ENCODE measurements around the gene ARHGAP33. TPM values are rescaled to one million over a fixed set of nuclear protein-coding genes. Genes with fewer than 3 reads are reported as not detected.

The ARHGAP33 gene
- total RNA-seq, 1 donor = 7.4 TPM

GRCh38 chr19:35796645-35797542 lies 21.5 kb downstream of the ARHGAP33 start:
- no peak for DNase-seq (ENCODE audit: low read depth)
- no peak overlapping the region for H3K4me3 ChIP-seq (ENCODE audit: low read depth, low read length)
- TF ChIP-seq CTCF (IDR thresholded peaks at IDR 0.05; ENCODE audit: insufficient read depth, low read length) = no peak

- no peak for DNase-seq (ENCODE audit: low read depth)
- no peak for TF ChIP-seq CTCF (IDR thresholded peaks at IDR 0.05; ENCODE audit: insufficient read depth, low read length)
- no peak overlapping the region for H3K4me3 ChIP-seq (ENCODE audit: low read depth, low read length)
These were observed 22.3 kb downstream of the ARHGAP33 start for GRCh38 chr19:35797663-35798062.

GRCh38 chr19:35801828-35802227 lies 26.5 kb downstream of the ARHGAP33 start:
- TF ChIP-seq CTCF (IDR thresholded peaks at IDR 0.05; ENCODE audit: insufficient read depth, low read length) = no peak
- no peak overlapping the region for H3K4me3 ChIP-seq (ENCODE audit: low read depth, low read length)
- DNase-seq (ENCODE audit: low read depth) = no peak

- H3K4me3 ChIP-seq (ENCODE audit: low read depth, low read length) = no peak overlapping the region
- TF ChIP-seq CTCF (IDR thresholded peaks at IDR 0.05; ENCODE audit: insufficient read depth, low read length) = no peak
- no peak for DNase-seq (ENCODE audit: low read depth)
These were observed 30.2 kb downstream of the ARHGAP33 start for GRCh38 chr19:35805526-35806102.

- no peak overlapping the region for H3K4me3 ChIP-seq (ENCODE audit: low read depth, low read length)
- TF ChIP-seq CTCF (IDR thresholded peaks at IDR 0.05; ENCODE audit: insufficient read depth, low read length) = no peak
- DNase-seq (ENCODE audit: low read depth) = no peak
These were observed 31.2 kb downstream of the ARHGAP33 start for GRCh38 chr19:35806597-35806996.

GRCh38 chr19:35807633-35808032 lies 32.3 kb downstream of the ARHGAP33 start:
- no peak overlapping the region for H3K4me3 ChIP-seq (ENCODE audit: low read depth, low read length)
- TF ChIP-seq CTCF (IDR thresholded peaks at IDR 0.05; ENCODE audit: insufficient read depth, low read length) = no peak
- DNase-seq (ENCODE audit: low read depth) = no peak

Measured in fibroblast of the aortic adventitia (primary cell).